Upper lobe of left lung (tissue), 6 donors: ENCODE measurements around the gene SLC6A13. TPM values are rescaled to one million over a fixed set of nuclear protein-coding genes. Genes with fewer than 3 reads are reported as not detected.

ENCODE experiments used
- ATAC-seq, 2 donors: fragments of 200-7000 bp; cut with Tn5 transposase; one replicate each; pipeline ENCODE4 v1.9.1; 2022; ENCODE audit warnings: mild to moderate bottlenecking in 2 of 2, moderate library complexity in 2 of 2; ENCODE audit not compliant: low FRiP score in 2 of 2
- DNase-seq, 2 donors: peaks; one replicate each; pipeline ENCODE4 v3.0.0-alpha.2; 2019 to 2020
- H3K27ac ChIP-seq, 4 donors: fragments of 200-600 bp; sonication (generic); one replicate each; pipeline ENCODE4 v1.5.1; 2016 to 2019
- H3K27me3 ChIP-seq, 4 donors: fragments of 200-600 bp; sonication (generic); one replicate each; pipeline ENCODE4 v1.5.1; 2017 to 2019
- H3K36me3 ChIP-seq, 4 donors: fragments of 200-600 bp; sonication (generic); one replicate each; pipeline ENCODE4 v1.5.1; 2016 to 2019
- H3K4me1 ChIP-seq, 4 donors: fragments of 200-600 bp; sonication (generic); one replicate each; pipeline ENCODE4 v1.5.1; 2018 to 2019
- H3K4me3 ChIP-seq, 4 donors: fragments of 200-600 bp; sonication (generic); one replicate each; pipeline ENCODE4 v1.5.1; 2017 to 2019; ENCODE audit warnings: mild to moderate bottlenecking in 2 of 4, moderate library complexity in 1 of 4
- H3K9me3 ChIP-seq, 4 donors: fragments of 200-600 bp; sonication (generic); one replicate each; pipeline ENCODE4 v1.5.1; 2018 to 2019
- CTCF ChIP-seq, 6 experiments: fragments of 450-650 bp in 4 of 6; fragments of 200-600 bp in 2 of 6; sonication (generic) in 2 of 6; IDR thresholded peaks; one replicate each; pipeline ENCODE4 v1.5.1; 2016 to 2019; ENCODE audit warnings: antibody characterized with exemption in 6 of 6
- EP300 ChIP-seq, 4 donors: sonication (generic); formaldehyde crosslinking; IDR thresholded peaks; one replicate each; pipeline ENCODE4 v1.5.1; 2017; ENCODE audit warnings: antibody characterized with exemption in 4 of 4, control low read depth in 2 of 4
- POLR2A ChIP-seq, 4 donors: fragments of 450-650 bp; IDR thresholded peaks; one replicate each; pipeline ENCODE4 v1.5.1; 2016 to 2017; ENCODE audit warnings: antibody characterized with exemption in 4 of 4, mild to moderate bottlenecking in 2 of 4
- POLR2AphosphoS5 ChIP-seq, 2 donors: sonication (generic); formaldehyde crosslinking; IDR thresholded peaks; one replicate each; pipeline ENCODE4 v1.5.1; 2017; ENCODE audit warnings: antibody characterized with exemption in 2 of 2
- WGBS, 2 donors: methylation state at CpG; one replicate each; pipeline ENCODE4 v1.1.5; 2017 to 2018; 5-methylcytosine and 5-hydroxymethylcytosine counted together
- total RNA-seq, 6 donors: library from RNA; depleted of rRNA in 4 of 6; stranded (reverse); fragments of >200 nt in 4 of 6; gene quantifications; one replicate each; pipeline versions ENCODE4 v1.1.0 to v1.2.1, GENCODE V29; 2016 to 2021
- donor health status: DM: no; HTN: no; CAD: no; lungs with moderate emphysema.
- donor health status: DM: no; HTN: yes; CAD: no; lungs with severe emphysema.

SLC6A13 gene
- total RNA-seq, 6 donors from 2014 or later, result 1.6 to 2.3 (median 2.0) TPM; not detected in 1

DNA sequence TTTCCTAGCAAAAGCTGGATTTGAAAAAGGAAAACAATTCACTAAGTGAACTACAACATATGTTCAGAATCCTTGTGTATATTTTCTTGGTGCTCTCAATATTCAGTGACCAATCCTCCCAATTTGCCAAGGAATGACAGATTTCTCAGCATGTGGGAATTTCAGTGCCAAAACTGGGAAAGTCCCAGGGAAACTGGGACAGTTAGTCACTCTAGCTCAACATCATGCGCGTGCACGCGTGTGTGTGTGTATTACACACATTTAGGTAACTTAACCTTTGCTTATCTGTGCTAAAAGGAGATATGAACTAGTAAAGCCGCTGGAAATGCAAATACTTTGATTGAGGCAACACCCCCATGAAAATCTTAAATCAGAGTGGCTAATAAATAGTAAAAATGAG lies 26.1 kb upstream of the SLC6A13 start:
- peaks cover 19 to 71% (median 39%) of the 10 kb centered on the region in 4 donors for H3K36me3 ChIP-seq
- H3K9me3 ChIP-seq, result no peaks in the 10 kb centered on the region
- TF ChIP-seq POLR2A (IDR thresholded peaks at IDR 0.05), result no peak
- TF ChIP-seq POLR2AphosphoS5 (IDR thresholded peaks at IDR 0.05), result no peak
- TF ChIP-seq CTCF (IDR thresholded peaks at IDR 0.05), result no peak
- TF ChIP-seq EP300 (IDR thresholded peaks at IDR 0.05), result no peak
- H3K27ac ChIP-seq, result no peak overlapping the region
- DNase-seq (no peak), ATAC-seq (no peak)
- WGBS, 2 donors, result 87 to 88% methylated on average over 5 of the region's 5 CpGs
- no peak overlapping the region for H3K4me3 ChIP-seq
- H3K4me1 ChIP-seq, result peaks cover 0 to 4% (median 0%) of the 10 kb centered on the region in 4 donors
- H3K27me3 ChIP-seq, result no peaks in the 10 kb centered on the region

DNA sequence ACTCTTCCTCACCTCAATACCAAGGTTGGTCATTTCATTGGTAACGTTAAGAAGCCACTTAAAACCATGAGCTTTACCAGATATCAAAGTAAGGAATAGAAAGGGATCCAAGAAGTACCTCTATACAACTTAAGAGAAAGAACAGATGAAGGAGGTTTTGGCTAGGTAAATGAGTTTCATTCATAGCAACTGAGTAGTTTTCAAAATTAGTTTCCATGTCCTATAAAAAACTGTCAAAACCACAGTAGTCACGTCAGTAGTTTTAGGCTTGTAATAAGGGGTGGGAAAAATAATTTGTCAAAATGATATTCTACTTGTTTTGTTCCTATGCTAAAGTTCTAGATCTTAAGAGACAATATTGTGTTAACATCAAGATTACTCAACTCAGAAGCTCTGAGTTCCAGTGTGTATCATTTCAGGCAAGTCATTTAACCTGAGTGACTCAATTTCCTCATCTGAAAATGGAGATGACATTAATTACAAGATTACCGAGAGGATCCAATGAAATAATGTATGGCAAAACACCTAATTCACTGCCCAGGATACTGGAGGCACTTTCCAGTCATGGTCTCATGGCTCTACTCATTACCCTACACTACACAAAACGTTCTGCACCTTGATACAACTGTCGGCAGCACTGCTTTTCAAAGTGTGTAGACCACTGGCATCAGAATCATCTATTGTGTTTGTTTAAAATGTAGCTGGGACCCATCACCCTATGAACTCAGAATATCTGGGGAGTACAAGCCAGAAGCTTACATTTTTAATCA lies 24.1 kb upstream of the SLC6A13 start:
- Histone ChIP-seq H3K36me3 (peaks cover 7 to 70% (median 20%) of the 10 kb centered on the region in 4 donors), H3K27me3 (no peaks in the 10 kb centered on the region), H3K4me3 (no peak overlapping the region), H3K4me1 (peaks cover 0 to 4% (median 0%) of the 10 kb centered on the region in 4 donors), H3K27ac (no peak overlapping the region), H3K9me3 (no peaks in the 10 kb centered on the region)
- DNase-seq (no peak), ATAC-seq (no peak)
- TF ChIP-seq POLR2AphosphoS5 (IDR thresholded peaks at IDR 0.05), result no peak
- TF ChIP-seq CTCF (IDR thresholded peaks at IDR 0.05), result no peak
- no peak for TF ChIP-seq EP300 (IDR thresholded peaks at IDR 0.05)
- TF ChIP-seq POLR2A (IDR thresholded peaks at IDR 0.05), result no peak
- 89 to 93% methylated on average over 5 of the region's 5 CpGs for WGBS, 2 donors

- no peaks in the 10 kb centered on the region for H3K27me3 ChIP-seq
Measured at GRCh38 chr12:278046-278445, 15.4 kb upstream of the SLC6A13 start.

DNA sequence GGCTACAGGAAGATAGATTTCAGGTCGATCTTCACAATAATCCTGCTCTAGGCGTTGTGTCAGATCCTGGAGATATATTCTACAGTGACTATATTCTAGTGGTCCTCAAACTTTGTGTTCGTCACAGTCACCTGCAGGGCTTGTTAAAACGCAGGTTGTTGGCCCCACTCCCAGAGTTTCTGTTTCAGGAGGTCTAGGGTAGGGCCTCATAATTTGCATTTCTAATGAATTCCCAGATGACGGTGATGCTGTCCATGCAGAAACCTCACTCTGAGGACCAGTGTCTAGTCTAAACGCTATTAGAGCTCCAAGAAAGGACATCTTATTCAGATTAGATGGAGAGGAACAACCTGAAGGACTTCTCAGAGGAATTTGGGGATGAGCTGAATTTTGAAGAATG lies 13.2 kb upstream of the SLC6A13 start:
- H3K27ac ChIP-seq, result no peak overlapping the region
- ATAC-seq (no peak), DNase-seq (no peak)
- TF ChIP-seq POLR2AphosphoS5 (IDR thresholded peaks at IDR 0.05) (no peak), CTCF (IDR thresholded peaks at IDR 0.05) (no peak), EP300 (IDR thresholded peaks at IDR 0.05) (no peak), POLR2A (IDR thresholded peaks at IDR 0.05) (no peak)
- no peak overlapping the region for H3K4me3 ChIP-seq
- 82 to 85% methylated on average over 6 of the region's 6 CpGs for WGBS, 2 donors
- H3K9me3 ChIP-seq, result no peaks in the 10 kb centered on the region
- H3K36me3 ChIP-seq, result peaks cover 0 to under 1% (median 0%) of the 10 kb centered on the region in 4 donors
- H3K4me1 ChIP-seq, result no peaks in the 10 kb centered on the region
- H3K27me3 ChIP-seq, result no peaks in the 10 kb centered on the region

More at GRCh38 chr12:278046-278445, 15.4 kb upstream of the SLC6A13 start:
- peaks cover 0 to 18% (median 0%) of the 10 kb centered on the region in 4 donors for H3K36me3 ChIP-seq
- WGBS, 2 donors, result 90 to 91% methylated on average over 5 of the region's 5 CpGs
- no peak for ATAC-seq
- no peak overlapping the region for H3K27ac ChIP-seq
- TF ChIP-seq EP300 (IDR thresholded peaks at IDR 0.05) (no peak), POLR2AphosphoS5 (IDR thresholded peaks at IDR 0.05) (no peak), CTCF (IDR thresholded peaks at IDR 0.05) (no peak), POLR2A (IDR thresholded peaks at IDR 0.05) (no peak)
- H3K4me3 ChIP-seq, result no peak overlapping the region
- no peaks in the 10 kb centered on the region for H3K4me1 ChIP-seq
- DNase-seq, result no peak
- no peaks in the 10 kb centered on the region for H3K9me3 ChIP-seq

- no peaks in the 10 kb centered on the region for H3K4me1 ChIP-seq
- no peak overlapping the region for H3K4me3 ChIP-seq
- no peaks in the 10 kb centered on the region for H3K27me3 ChIP-seq
- no peak for TF ChIP-seq EP300 (IDR thresholded peaks at IDR 0.05)
- no peak for TF ChIP-seq POLR2A (IDR thresholded peaks at IDR 0.05)
- no peak for TF ChIP-seq POLR2AphosphoS5 (IDR thresholded peaks at IDR 0.05)
- TF ChIP-seq CTCF (IDR thresholded peaks at IDR 0.05), result no peak
- WGBS, 2 donors, result 33 to 37% methylated on average over 3 of the region's 3 CpGs
- no peaks in the 10 kb centered on the region for H3K36me3 ChIP-seq
- H3K9me3 ChIP-seq, result no peaks in the 10 kb centered on the region
- H3K27ac ChIP-seq, result no peak overlapping the region
- DNase-seq (no peak), ATAC-seq (no peak)
Measured at GRCh38 chr12:273382-273781, 10.7 kb upstream of the SLC6A13 start.
